NCI-H2171 treated with DMSO at 0.1 percent for 48 hours (cell line): Measurements from ENCODE around the gene TOP3B.
"Not testable (repeated sequence)": the region's sequence is repeated elsewhere in the genome, so short reads cannot be mapped to it uniquely, and the experiment has no call there.

ENCODE experiments used
- DNase-seq: peaks from one replicate; lab custom pipeline; 2025; lab: John Stamatoyannopoulos, UW

Gene TOP3B

DNA sequence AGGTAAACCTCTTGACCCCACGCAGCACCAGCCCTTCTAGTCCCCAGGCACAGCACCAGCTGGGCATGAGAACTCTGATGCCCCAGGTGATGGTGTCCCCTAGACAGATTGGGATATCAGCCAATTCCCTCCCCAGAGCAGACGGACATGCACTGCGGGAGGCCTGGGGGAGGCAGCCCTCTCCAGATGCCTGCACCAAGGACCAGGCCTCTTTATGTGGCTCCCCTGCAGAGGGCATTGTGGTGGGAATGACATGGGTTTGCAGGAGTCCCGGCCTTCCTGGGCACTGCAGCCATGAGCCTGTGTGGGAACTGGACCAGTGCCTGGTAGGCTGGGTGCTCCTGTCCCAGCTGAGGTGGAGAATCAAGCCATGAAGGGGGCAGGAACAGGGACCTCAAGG lies 55.9 kb downstream of the TOP3B start:
- peak; percentile 75 for DNase-seq

- no peak for DNase-seq
Observed at GRCh38 chr22:21923163-21923561, 59.4 kb downstream of the TOP3B start.

DNA sequence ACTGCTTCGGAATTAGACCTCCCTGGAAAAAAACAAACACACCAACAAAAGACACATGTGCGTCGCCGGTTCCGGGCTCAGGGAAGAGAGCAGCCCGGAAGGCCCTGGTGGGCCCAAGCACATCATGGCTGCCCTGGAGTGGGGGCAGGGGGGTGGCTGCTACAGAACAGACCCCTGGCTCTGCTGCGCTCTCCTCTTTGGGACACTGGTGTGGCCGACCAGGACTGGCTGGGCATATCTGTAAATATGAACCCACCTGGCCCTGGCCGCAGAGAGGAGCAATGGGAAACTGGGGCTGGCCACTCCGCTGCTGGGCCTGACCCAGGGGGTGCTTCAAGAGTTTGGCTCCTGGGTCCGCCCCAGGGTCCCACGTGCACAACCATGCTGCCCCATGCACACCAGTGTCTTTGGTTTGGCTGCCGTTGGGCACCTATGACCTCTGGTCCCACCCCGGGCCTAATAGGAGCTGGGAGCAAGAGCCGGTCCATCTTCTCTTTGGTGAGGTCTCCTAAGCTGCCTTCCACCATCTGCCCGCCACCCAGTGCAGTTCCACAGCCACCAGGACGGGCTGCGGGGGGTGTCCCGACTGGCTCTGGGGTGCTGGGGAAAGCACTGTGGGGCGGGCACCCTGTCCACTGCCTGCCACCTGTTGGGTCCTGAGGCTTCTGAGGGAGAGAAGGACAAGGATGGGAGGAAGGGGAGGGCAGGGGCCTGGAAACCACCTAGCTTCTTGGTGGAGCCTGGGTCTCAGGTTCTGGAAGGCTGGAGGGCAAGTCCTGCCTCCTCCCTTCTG lies 60.0 kb downstream of the TOP3B start:
- DNase-seq: no peak

- no peak for DNase-seq
Observed at GRCh38 chr22:21921729-21922128, 60.9 kb downstream of the TOP3B start.

DNA sequence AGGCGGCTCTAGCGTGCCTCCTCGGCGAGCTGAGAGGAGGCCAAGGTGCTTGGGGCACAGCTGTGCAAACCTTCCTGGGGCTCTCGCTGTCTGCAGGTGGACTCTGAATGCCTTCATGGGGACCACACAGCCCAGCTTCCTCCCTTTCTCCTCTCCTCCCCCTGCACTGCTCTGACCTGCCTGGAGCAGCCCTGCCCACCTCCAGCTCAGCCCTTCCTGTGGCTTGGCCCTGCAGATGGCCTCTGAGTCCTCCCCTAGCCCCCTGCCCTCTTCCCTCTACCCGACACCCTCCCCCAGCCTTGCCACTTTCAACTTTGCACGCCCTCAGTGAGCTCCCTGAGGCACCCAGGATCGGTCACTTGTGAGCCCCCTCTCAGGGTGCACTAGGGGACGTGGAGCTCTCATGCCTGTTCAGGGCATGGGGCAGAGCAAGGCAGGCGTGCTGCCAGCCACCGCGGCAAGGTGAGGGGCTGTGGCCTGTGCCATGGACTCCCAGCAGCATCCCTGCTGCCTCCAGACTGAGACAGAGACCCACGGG lies 61.3 kb downstream of the TOP3B start:
- no peak for DNase-seq

DNA sequence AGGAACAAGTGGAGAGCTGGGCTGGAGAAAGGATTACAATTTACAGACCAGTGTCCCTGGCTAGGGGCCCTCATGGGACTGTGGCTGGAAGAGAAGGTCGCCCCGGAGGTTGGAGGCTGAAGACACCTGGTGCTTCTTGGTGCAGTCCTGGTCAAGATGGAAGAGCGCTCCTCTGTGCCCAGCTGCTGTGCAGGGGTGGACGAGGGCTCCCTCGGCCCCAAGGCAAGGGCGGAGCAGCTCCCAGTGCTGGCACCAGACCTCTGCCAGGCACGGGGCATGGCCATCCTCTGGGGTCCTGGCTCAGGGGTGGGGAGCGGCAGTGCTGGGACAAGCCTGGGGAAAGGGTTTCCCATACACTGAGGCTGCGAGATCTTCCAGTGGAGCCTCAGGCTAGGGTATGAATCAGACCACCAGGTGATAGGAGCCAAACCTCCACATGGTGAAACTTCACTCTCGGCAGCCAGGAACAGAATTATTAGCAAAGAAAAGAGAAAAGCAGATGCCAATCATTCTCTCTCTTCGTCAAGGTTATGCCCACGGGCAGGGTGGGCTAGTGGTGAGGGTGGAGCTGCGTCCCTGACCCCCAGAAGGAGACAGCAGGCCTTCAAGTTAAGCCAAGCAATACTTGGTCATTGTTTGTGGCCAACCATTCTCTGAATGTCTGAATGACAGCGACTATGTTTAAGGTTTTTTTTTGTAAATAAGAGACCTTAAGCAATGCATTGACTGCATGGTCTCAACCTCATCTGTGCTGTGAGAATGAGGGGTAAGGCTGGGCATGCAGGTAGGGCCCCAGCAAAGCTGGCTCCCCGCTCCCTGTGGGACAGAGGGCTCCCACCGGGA lies 62.0 kb downstream of the TOP3B start:
- no peak for DNase-seq

- DNase-seq: no peak
Observed at GRCh38 chr22:21919526-21920307, 62.9 kb downstream of the TOP3B start.

- DNase-seq: no peak
Observed at GRCh38 chr22:21918466-21919185, 64.0 kb downstream of the TOP3B start.

DNA sequence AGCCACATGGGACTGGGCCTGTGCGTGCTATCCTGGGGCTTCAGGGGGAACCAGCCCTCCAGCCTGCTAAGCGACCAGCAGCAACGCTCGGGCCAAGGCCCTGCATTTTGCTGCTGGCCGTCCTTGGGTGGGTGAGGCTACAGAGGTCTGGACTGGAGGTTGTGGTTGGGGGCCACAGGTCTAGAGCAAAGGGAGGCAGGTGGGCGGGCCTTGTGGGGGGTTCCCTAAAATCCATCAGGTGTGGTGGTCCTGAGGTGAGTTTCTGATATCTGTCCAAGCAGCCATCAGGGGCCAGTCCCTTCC lies 64.7 kb downstream of the TOP3B start:
- no peak for DNase-seq

DNA sequence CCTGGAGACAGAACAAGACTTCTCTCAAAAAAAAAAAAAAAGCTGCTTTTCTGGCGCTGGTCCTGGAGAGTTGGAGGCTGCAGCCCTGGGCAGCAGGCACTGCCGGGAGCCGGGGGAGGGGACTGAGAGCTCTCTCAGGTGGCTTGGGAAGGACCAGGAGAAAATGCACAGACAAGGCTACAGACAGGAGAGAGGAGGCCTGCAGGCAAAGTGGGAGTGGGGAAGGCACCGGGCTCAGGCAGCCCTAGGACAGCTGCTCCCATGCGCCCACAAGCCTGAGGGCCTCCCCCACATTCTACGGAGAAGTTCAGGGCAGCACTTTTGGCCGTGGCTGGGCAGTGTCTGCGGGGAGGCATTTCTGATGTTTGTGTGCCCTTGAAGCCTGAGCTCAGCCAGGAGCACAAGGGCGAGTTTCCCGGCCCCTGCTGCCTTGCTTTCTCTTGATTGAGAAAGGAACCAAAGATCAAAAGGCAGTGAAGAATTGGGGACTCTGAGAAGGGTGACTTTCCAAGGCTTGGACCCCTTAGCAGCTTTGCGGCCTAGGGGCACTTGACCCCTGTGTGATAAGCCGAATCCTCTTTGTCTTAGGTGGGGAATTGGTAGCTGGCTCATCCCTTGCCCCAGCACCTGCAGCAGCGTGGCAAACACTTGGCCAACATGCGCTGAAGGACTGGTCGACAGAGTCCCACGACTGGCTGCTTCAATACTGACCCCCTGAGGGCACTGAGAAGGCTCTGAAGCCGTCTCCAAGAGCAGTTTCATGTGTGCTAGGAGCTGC lies 65.2 kb downstream of the TOP3B start:
- DNase-seq: no peak

GRCh38 chr22:21916309-21916918 lies 66.2 kb downstream of the TOP3B start:
- DNase-seq: no peak

DNA sequence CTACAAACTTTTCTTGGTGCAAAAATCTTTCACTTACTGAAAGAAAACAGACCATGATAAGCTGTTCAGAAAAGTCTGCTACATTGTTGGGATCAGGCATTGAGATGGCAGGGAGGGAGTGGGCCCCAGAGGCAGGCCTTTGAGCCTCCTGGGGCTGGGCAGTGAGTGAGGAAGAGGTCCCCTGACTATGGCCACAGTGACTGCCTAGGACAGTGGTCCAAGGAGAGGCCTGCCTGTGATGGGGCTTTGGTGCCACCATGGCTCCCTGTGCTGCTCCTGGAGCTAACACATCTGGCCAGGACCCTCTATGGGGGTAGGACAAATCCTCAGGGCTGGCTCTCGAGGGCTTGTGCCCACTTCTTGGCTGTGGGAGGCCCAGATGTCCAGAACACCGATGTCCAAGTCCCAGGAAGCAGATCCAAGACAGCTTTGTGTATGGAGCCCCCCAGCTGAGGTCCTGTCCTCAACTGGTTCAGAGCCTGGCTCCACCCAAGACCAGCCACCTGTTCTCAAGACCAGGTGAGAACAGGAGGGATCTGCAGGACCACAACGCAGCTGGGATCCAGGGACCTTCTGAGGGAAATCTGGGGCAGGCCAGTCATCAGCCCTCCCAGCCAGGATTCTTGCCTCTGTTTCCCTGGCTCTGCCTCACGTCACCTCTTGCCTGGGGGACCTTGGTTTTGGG lies 66.8 kb downstream of the TOP3B start:
- no peak for DNase-seq

GRCh38 chr22:21914033-21914642 lies 68.4 kb downstream of the TOP3B start:
- DNase-seq: not testable (repeated sequence)

DNA sequence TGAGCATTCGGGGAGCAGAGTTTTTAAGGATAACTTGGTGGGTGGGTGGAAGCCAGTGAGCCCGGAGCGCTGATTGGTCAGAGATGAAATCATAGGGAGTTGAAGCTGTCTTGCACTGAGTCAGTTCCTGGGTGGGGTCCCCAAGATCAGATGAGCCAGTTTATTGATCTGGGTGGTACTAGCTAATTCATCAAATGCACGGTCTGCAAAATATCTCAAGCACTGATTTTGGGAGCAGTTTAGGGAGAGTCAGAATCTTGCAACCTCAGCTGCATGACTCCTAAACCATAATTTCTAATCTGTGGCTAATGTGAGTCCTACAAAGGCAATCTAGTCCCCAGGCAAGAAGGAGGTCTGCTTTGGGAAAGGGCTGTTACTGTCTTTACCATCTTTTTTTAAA lies 72.2 kb downstream of the TOP3B start:
- DNase-seq: not testable (repeated sequence)

DNA sequence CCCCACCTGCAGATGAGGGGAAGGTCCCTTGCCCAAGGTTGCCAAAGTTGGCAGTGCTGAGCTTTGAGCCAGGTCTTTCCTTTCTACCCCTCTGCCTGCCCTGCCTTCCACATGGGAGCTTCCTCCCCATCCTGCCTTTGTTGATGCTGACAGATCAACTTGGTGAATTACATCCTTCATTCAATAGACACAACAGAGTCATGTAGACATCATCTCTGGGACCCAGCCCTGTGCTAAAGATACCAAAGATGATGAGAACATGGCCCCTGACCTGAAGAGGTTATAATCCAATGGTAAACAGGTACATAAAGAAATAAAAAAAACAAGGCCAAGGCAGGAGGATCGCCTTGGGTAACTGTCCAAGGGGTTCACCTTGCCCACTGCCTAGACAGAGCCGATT lies 72.7 kb downstream of the TOP3B start:
- DNase-seq: no peak

DNA sequence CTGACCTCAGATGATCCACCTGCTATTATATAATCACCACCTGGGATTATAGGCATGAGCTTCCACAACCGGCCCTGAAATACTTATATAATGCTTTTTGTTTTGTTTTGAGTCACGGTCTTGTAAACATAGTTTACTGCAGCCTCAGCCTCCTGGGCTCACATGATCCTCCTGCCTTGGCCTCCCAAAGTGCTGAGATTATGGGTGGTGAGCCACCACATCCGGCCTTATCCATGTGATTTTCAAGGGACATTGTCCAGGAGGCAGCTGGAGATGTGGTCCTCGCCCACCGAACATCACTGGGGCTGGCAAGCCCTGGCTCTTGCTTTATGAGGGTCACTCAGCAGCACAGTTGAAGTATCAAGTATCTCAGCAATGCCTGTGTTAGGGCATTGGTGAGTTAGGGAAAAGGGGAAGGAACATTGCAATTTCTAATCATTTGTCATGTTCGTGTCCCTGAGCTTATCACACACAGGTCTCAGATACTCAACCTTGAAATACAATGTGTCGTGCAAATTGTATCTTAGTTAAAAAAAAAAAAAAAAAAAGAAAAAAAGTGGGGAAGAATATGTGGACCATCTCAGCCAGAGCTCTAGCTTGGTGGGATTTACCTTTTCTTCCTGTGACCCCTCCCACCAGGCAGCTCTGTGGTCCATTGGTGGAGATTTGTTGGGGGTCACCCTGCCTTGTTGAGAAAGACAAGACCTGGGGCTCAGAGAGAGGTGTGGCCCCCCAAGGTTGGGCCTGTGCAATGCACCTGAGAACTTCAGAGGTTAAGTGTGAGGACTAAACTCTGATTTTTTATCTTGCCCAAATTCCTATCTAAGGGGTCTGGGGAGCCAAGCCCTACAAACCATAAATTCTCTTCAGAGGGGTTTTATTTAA lies 74.7 kb downstream of the TOP3B start:
- DNase-seq: no peak
